ENCODE measurements around the gene PTP4A1. TPM values are rescaled to one million over a fixed set of nuclear protein-coding genes. Genes with fewer than 3 reads are reported as not detected.

Gene PTP4A1
- total and polyA plus RNA-seq, 2 experiments from 2014 or later: 213 to 264 TPM

GRCh38 chr6:63529498-63529897 lies 42.8 kb upstream of the PTP4A1 start:
- TF ChIP-seq EZH2 (IDR thresholded peaks at IDR 0.05; ENCODE audit: borderline replicate concordance) (no peak), CTCF (IDR thresholded peaks at IDR 0.05; ENCODE audit: poor library complexity) (no peak), EZH2phosphoT487 (IDR thresholded peaks at IDR 0.05; ENCODE audit: low read depth, severe bottlenecking, unreplicated experiment) (no peak)
- Histone ChIP-seq H3K9me2 (replicated peaks; ENCODE audit: insufficient read depth) (no peaks in the 10 kb centered on the region), H3K4me2 (peak overlapping the region; percentile 21), H3K9me3 (ENCODE audit: low read depth) (no peaks in the 10 kb centered on the region), H3K4me1 (ENCODE audit: insufficient read depth) (peaks cover 19% of the 10 kb centered on the region), H3K79me2 (peaks cover 8% of the 10 kb centered on the region), H3K27me3 (no peaks in the 10 kb centered on the region), H4K20me1 (ENCODE audit: insufficient read depth, poor library complexity, severe bottlenecking) (no peaks in the 10 kb centered on the region), H3K36me3 (replicated peaks; ENCODE audit: insufficient read depth, low read depth) (no peaks in the 10 kb centered on the region), H3K4me3 (no peak overlapping the region), H3K27ac (peak overlapping the region; percentile 27), H2AFZ (peak overlapping the region; percentile 38)
- no peak for DNase-seq (ENCODE audit: low spot score)
- WGBS (ENCODE audit: low lambda C conversion rate, missing lambda C conversion rate): 62% methylated on average over 4 of the region's 4 CpGs

- no peak overlapping the region for H2AFZ ChIP-seq
- H3K79me2 ChIP-seq: peaks cover 8% of the 10 kb centered on the region
- 92% methylated on average over 3 of the region's 3 CpGs for WGBS (ENCODE audit: low lambda C conversion rate, missing lambda C conversion rate)
- H3K4me1 ChIP-seq (ENCODE audit: insufficient read depth): peaks cover 19% of the 10 kb centered on the region
- TF ChIP-seq EZH2phosphoT487 (IDR thresholded peaks at IDR 0.05; ENCODE audit: low read depth, severe bottlenecking, unreplicated experiment) (no peak), EZH2 (IDR thresholded peaks at IDR 0.05; ENCODE audit: borderline replicate concordance) (no peak), CTCF (IDR thresholded peaks at IDR 0.05; ENCODE audit: poor library complexity) (no peak)
- H3K9me2 ChIP-seq (replicated peaks; ENCODE audit: insufficient read depth): no peaks in the 10 kb centered on the region
- no peaks in the 10 kb centered on the region for H3K9me3 ChIP-seq (ENCODE audit: low read depth)
- no peaks in the 10 kb centered on the region for H3K27me3 ChIP-seq
- no peak for DNase-seq (ENCODE audit: low spot score)
- H4K20me1 ChIP-seq (ENCODE audit: insufficient read depth, poor library complexity, severe bottlenecking): no peaks in the 10 kb centered on the region
- H3K4me3 ChIP-seq: no peak overlapping the region
- no peak overlapping the region for H3K4me2 ChIP-seq
- no peak overlapping the region for H3K27ac ChIP-seq
- H3K36me3 ChIP-seq (replicated peaks; ENCODE audit: insufficient read depth, low read depth): no peaks in the 10 kb centered on the region
Measured at GRCh38 chr6:63530182-63530581, 42.1 kb upstream of the PTP4A1 start.

GRCh38 chr6:63530991-63531390 lies 41.3 kb upstream of the PTP4A1 start:
- WGBS (ENCODE audit: low lambda C conversion rate, missing lambda C conversion rate): 80% methylated on average over 1 of the region's 1 CpG

GRCh38 chr6:63533026-63533425 lies 39.3 kb upstream of the PTP4A1 start:
- H3K9me2 ChIP-seq (replicated peaks; ENCODE audit: insufficient read depth): no peaks in the 10 kb centered on the region
- H3K79me2 ChIP-seq: peaks cover 8% of the 10 kb centered on the region
- H2AFZ ChIP-seq: no peak overlapping the region
- no peak for DNase-seq (ENCODE audit: low spot score)
- WGBS (ENCODE audit: low lambda C conversion rate, missing lambda C conversion rate): 81% methylated on average over 3 of the region's 3 CpGs
- no peak overlapping the region for H3K4me2 ChIP-seq
- H3K4me1 ChIP-seq (ENCODE audit: insufficient read depth): peaks cover 16% of the 10 kb centered on the region
- H3K9me3 ChIP-seq (ENCODE audit: low read depth): no peaks in the 10 kb centered on the region
- H4K20me1 ChIP-seq (ENCODE audit: insufficient read depth, poor library complexity, severe bottlenecking): no peaks in the 10 kb centered on the region
- TF ChIP-seq CTCF (IDR thresholded peaks at IDR 0.05; ENCODE audit: poor library complexity) (no peak), EZH2phosphoT487 (IDR thresholded peaks at IDR 0.05; ENCODE audit: low read depth, severe bottlenecking, unreplicated experiment) (no peak), EZH2 (IDR thresholded peaks at IDR 0.05; ENCODE audit: borderline replicate concordance) (no peak)
- no peak overlapping the region for H3K27ac ChIP-seq
- H3K36me3 ChIP-seq (replicated peaks; ENCODE audit: insufficient read depth, low read depth): no peaks in the 10 kb centered on the region
- H3K4me3 ChIP-seq: no peak overlapping the region
- no peaks in the 10 kb centered on the region for H3K27me3 ChIP-seq

More at GRCh38 chr6:63530991-63531390, 41.3 kb upstream of the PTP4A1 start:
- Histone ChIP-seq H3K27ac (no peak overlapping the region), H3K4me3 (no peak overlapping the region), H3K9me2 (replicated peaks; ENCODE audit: insufficient read depth) (no peaks in the 10 kb centered on the region), H3K4me1 (ENCODE audit: insufficient read depth) (peaks cover 19% of the 10 kb centered on the region), H3K79me2 (peaks cover 8% of the 10 kb centered on the region), H3K4me2 (no peak overlapping the region), H3K36me3 (replicated peaks; ENCODE audit: insufficient read depth, low read depth) (no peaks in the 10 kb centered on the region), H2AFZ (no peak overlapping the region), H3K27me3 (no peaks in the 10 kb centered on the region), H4K20me1 (ENCODE audit: insufficient read depth, poor library complexity, severe bottlenecking) (no peaks in the 10 kb centered on the region), H3K9me3 (ENCODE audit: low read depth) (no peaks in the 10 kb centered on the region)
- no peak for TF ChIP-seq EZH2phosphoT487 (IDR thresholded peaks at IDR 0.05; ENCODE audit: low read depth, severe bottlenecking, unreplicated experiment)
- DNase-seq (ENCODE audit: low spot score): no peak

Measured in hepatocyte (in vitro differentiated cells).